SK-N-MC (cell line): ENCODE measurements around the gene KCNK3.

Experiments used
- DNase-seq: peaks from one replicate; pipeline ENCODE4 v3.0.0-alpha.2; 2011; ENCODE audit warnings: low read depth, low spot score
- H3K27ac ChIP-seq: fragments of 200-600 bp; sonication (generic); 2 replicates; pipeline ENCODE4 v1.5.1; 2016; ENCODE audit warnings: mixed run types
- H3K36me3 ChIP-seq: fragments of 200-600 bp; sonication (generic); 2 replicates; pipeline ENCODE4 v1.6.1; 2017; ENCODE audit warnings: antibody characterized with exemption, low read length, mixed read lengths; ENCODE audit not compliant: insufficient read depth
- H3K4me3 ChIP-seq: fragments of 200-600 bp; sonication (generic); 2 replicates; pipeline ENCODE4 v1.5.1; 2016
- H3K9ac ChIP-seq: fragments of 200-600 bp; sonication (generic); 2 replicates; pipeline ENCODE4 v1.8.0; 2017; ENCODE audit warnings: mixed run types, mixed read lengths; ENCODE audit not compliant: insufficient read length
- H3K9me3 ChIP-seq: fragments of 200-600 bp; sonication (generic); 2 replicates; pipeline ENCODE4 v1.6.1; 2017; ENCODE audit warnings: low read depth, mild to moderate bottlenecking, antibody characterized with exemption, low read length, moderate library complexity, mixed read lengths
- EZH2 ChIP-seq: fragments of 200-600 bp; sonication (generic); IDR thresholded peaks from one replicate; pipeline ENCODE4 v1.6.1; 2017; ENCODE audit warnings: antibody characterized with exemption
- FOXP2 ChIP-seq: optimal IDR thresholded peaks from 2 replicates; pipeline ENCODE3; 2011; ENCODE audit warnings: mild to moderate bottlenecking, moderate library complexity; ENCODE audit not compliant: insufficient read depth; ENCODE audit errors: extremely low read length, control extremely low read depth
- POLR2AphosphoS5 ChIP-seq: IDR thresholded peaks from 2 replicates; pipeline ENCODE4 v1.6.1; 2012; ENCODE audit warnings: mild to moderate bottlenecking, low read depth, low read length, borderline replicate concordance

Gene KCNK3

GRCh38 chr2:26778098-26778497 is 85.6 kb downstream of the KCNK3 start:
- Histone ChIP-seq H3K36me3 (peaks cover 31% of the 10 kb centered on the region), H3K27ac (no peak overlapping the region), H3K9ac (no peak overlapping the region)

GRCh38 chr2:26778507-26778906 is 86.0 kb downstream of the KCNK3 start:
- H3K27ac ChIP-seq, result no peak overlapping the region
- H3K36me3 ChIP-seq, result peaks cover 31% of the 10 kb centered on the region
- TF ChIP-seq EZH2 (no peak), POLR2AphosphoS5 (no peak), FOXP2 (no peak)
- no peak overlapping the region for H3K9ac ChIP-seq
- H3K4me3 ChIP-seq, result no peak overlapping the region
- H3K9me3 ChIP-seq, result no peaks in the 10 kb centered on the region
- no peak for DNase-seq

More at GRCh38 chr2:26778098-26778497, 85.6 kb downstream of the KCNK3 start:
- H3K4me3 ChIP-seq, result no peak overlapping the region
- H3K9me3 ChIP-seq, result no peaks in the 10 kb centered on the region
- no peak for DNase-seq
- TF ChIP-seq EZH2, result no peak
- no peak for TF ChIP-seq FOXP2
- TF ChIP-seq POLR2AphosphoS5, result no peak

- TF ChIP-seq EZH2 (no peak), FOXP2 (no peak), POLR2AphosphoS5 (no peak)
- Histone ChIP-seq H3K9ac (no peak overlapping the region), H3K27ac (no peak overlapping the region), H3K4me3 (no peak overlapping the region), H3K36me3 (peaks cover 30% of the 10 kb centered on the region), H3K9me3 (no peaks in the 10 kb centered on the region)
- DNase-seq, result no peak
These were observed 87.8 kb downstream of the KCNK3 start for GRCh38 chr2:26780203-26780760.
